ENCODE data around the gene TSPAN4.

DNA sequence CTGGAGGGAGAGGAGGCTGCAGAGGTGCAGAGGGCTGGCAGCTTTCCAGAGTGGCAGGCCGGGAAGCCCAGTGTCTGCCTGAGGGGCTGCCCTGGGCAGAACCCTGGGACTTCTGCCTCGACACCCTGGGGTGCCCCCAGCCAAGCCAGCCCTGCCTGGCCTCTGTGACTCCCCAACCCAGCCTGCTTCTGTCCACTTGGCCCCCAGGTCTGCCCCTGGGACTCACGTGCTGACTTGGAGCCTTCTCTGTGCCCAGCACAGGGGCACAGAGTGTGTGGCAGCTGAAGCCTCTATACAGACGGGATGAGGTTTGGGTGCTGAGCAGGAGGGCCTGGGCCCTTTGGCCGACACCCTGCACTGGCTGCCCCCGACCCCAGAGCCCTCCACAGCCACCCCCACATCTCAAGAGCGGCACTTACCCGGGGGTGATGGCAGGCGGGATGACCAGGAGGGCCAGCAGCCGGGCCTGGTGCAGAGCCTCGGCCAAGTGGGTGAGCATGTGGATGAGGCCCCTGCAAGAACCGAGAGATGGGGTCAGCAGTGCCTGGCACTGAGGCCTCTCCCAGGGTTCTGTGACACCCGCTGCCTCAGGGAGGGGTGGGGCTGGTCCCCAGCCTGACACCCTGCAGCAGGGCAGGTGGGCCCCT lies 50.5 kb downstream of the TSPAN4 start:
- TF ChIP-seq RARB (CRISPR knock-in tag; IDR thresholded peaks at IDR 0.05) = no peak
- TF ChIP-seq ESRRG (CRISPR knock-in tag; IDR thresholded peaks at IDR 0.05) = no peak
- no peak for TF ChIP-seq ARNTL (CRISPR knock-in tag; IDR thresholded peaks at IDR 0.05; ENCODE audit: borderline replicate concordance, low read depth)
- TF ChIP-seq, protein P1, sequence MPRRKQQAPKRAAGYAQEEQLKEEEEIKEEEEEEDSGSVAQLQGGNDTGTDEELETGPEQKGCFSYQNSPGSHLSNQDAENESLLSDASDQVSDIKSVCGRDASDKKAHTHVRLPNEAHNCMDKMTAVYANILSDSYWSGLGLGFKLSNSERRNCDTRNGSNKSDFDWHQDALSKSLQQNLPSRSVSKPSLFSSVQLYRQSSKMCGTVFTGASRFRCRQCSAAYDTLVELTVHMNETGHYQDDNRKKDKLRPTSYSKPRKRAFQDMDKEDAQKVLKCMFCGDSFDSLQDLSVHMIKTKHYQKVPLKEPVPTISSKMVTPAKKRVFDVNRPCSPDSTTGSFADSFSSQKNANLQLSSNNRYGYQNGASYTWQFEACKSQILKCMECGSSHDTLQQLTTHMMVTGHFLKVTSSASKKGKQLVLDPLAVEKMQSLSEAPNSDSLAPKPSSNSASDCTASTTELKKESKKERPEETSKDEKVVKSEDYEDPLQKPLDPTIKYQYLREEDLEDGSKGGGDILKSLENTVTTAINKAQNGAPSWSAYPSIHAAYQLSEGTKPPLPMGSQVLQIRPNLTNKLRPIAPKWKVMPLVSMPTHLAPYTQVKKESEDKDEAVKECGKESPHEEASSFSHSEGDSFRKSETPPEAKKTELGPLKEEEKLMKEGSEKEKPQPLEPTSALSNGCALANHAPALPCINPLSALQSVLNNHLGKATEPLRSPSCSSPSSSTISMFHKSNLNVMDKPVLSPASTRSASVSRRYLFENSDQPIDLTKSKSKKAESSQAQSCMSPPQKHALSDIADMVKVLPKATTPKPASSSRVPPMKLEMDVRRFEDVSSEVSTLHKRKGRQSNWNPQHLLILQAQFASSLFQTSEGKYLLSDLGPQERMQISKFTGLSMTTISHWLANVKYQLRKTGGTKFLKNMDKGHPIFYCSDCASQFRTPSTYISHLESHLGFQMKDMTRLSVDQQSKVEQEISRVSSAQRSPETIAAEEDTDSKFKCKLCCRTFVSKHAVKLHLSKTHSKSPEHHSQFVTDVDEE (CRISPR knock-in tag; IDR thresholded peaks at IDR 0.05) = no peak
- TF ChIP-seq ZNF565 (CRISPR knock-in tag; conservative IDR thresholded peaks at IDR 0.05; ENCODE audit: low read depth) = no peak
- no peak for TF ChIP-seq TOX (CRISPR knock-in tag; IDR thresholded peaks at IDR 0.05; ENCODE audit: borderline replicate concordance)
- no peak for TF ChIP-seq GLIS3 (CRISPR knock-in tag; IDR thresholded peaks at IDR 0.05)
